ENCODE measurements around the gene MAST4. TPM values are rescaled to one million over a fixed set of nuclear protein-coding genes. Genes with fewer than 3 reads are reported as not detected.

Gene MAST4
- total RNA-seq, 1 donor, result 12.7 TPM

DNA sequence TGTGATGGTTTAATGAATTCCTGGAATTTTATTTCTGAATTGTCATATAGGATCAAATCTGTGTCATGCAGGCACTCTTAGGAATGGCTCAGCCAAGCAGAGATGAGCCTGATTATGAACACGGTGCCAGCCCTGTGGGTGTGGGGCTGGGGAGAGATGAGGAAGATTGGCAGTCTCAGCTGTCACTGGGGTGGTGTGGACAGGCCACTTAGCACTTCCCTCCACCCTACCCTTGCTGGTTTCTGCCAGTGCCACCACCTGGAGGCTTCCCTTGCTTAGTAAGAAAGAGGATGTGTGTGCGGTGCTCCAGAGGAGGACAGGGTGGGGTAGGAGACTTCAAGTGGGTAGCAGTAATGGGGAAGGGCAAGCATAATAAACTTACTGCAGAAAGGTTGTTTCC is 373.8 kb downstream of the MAST4 start:
- H3K36me3 ChIP-seq (ENCODE audit: insufficient read depth, low read length), result no peaks in the 10 kb centered on the region
- no peaks in the 10 kb centered on the region for H4K20me1 ChIP-seq (ENCODE audit: insufficient read depth, low read length)
- TF ChIP-seq, protein P1, sequence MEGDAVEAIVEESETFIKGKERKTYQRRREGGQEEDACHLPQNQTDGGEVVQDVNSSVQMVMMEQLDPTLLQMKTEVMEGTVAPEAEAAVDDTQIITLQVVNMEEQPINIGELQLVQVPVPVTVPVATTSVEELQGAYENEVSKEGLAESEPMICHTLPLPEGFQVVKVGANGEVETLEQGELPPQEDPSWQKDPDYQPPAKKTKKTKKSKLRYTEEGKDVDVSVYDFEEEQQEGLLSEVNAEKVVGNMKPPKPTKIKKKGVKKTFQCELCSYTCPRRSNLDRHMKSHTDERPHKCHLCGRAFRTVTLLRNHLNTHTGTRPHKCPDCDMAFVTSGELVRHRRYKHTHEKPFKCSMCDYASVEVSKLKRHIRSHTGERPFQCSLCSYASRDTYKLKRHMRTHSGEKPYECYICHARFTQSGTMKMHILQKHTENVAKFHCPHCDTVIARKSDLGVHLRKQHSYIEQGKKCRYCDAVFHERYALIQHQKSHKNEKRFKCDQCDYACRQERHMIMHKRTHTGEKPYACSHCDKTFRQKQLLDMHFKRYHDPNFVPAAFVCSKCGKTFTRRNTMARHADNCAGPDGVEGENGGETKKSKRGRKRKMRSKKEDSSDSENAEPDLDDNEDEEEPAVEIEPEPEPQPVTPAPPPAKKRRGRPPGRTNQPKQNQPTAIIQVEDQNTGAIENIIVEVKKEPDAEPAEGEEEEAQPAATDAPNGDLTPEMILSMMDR (IDR thresholded peaks at IDR 0.05; ENCODE audit: extremely low read depth, low read depth, low read length), result no peak
- H3K4me2 ChIP-seq (ENCODE audit: insufficient read depth, low read length), result no peak overlapping the region
- H3K27ac ChIP-seq (ENCODE audit: low read depth, low read length), result no peak overlapping the region
- H3K4me1 ChIP-seq (ENCODE audit: insufficient read depth, low read length), result no peaks in the 10 kb centered on the region
- no peaks in the 10 kb centered on the region for H3K79me2 ChIP-seq (ENCODE audit: insufficient read depth, low read length)
- DNase-seq (ENCODE audit: insufficient read length, low spot score, missing footprints), result no peak
- no peaks in the 10 kb centered on the region for H3K9me3 ChIP-seq (ENCODE audit: low read depth, low read length)
- no peak overlapping the region for H2AFZ ChIP-seq (ENCODE audit: low read length)
- no peak overlapping the region for H3K4me3 ChIP-seq (ENCODE audit: insufficient read depth, low read length)
- H3K27me3 ChIP-seq (ENCODE audit: insufficient read depth, low read length), result no peaks in the 10 kb centered on the region

DNA sequence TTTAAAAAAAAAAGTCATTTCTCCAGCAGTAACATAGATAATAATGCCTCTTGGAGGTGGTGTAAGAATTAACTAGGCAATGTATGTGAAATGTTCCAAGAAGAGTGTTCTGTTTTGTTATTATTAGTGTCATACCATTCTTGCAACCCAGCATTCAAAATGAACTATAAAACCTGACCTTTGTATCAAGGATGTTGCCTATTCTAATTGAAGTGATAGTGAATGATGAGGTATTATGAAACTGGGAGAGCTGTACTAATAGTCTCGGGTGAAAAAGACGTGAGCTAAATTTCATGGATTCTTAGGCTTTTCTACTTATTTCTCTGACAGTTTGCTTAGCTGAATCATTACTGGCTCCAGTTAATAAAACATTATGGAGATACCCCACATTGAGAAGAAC is 375.8 kb downstream of the MAST4 start:
- TF ChIP-seq, protein P1 (IDR thresholded peaks at IDR 0.05; ENCODE audit: extremely low read depth, low read depth, low read length), result no peak
- Histone ChIP-seq H3K27me3 (ENCODE audit: insufficient read depth, low read length) (no peaks in the 10 kb centered on the region), H3K4me3 (ENCODE audit: insufficient read depth, low read length) (no peak overlapping the region), H3K79me2 (ENCODE audit: insufficient read depth, low read length) (no peaks in the 10 kb centered on the region), H3K27ac (ENCODE audit: low read depth, low read length) (no peak overlapping the region), H3K4me1 (ENCODE audit: insufficient read depth, low read length) (no peaks in the 10 kb centered on the region), H3K36me3 (ENCODE audit: insufficient read depth, low read length) (no peaks in the 10 kb centered on the region), H2AFZ (ENCODE audit: low read length) (no peak overlapping the region), H4K20me1 (ENCODE audit: insufficient read depth, low read length) (no peaks in the 10 kb centered on the region), H3K9me3 (ENCODE audit: low read depth, low read length) (no peaks in the 10 kb centered on the region), H3K4me2 (ENCODE audit: insufficient read depth, low read length) (no peak overlapping the region)
- DNase-seq (ENCODE audit: insufficient read length, low spot score, missing footprints), result no peak

GRCh38 chr5:66974256-66974655 is 378.1 kb downstream of the MAST4 start:
- TF ChIP-seq, protein P1 (IDR thresholded peaks at IDR 0.05; ENCODE audit: extremely low read depth, low read depth, low read length), result no peak
- H3K27me3 ChIP-seq (ENCODE audit: insufficient read depth, low read length), result no peaks in the 10 kb centered on the region
- H4K20me1 ChIP-seq (ENCODE audit: insufficient read depth, low read length), result no peaks in the 10 kb centered on the region
- no peaks in the 10 kb centered on the region for H3K36me3 ChIP-seq (ENCODE audit: insufficient read depth, low read length)
- DNase-seq (ENCODE audit: insufficient read length, low spot score, missing footprints), result no peak
- H3K4me1 ChIP-seq (ENCODE audit: insufficient read depth, low read length), result no peaks in the 10 kb centered on the region
- H2AFZ ChIP-seq (ENCODE audit: low read length), result no peak overlapping the region
- H3K9me3 ChIP-seq (ENCODE audit: low read depth, low read length), result no peaks in the 10 kb centered on the region
- H3K4me3 ChIP-seq (ENCODE audit: insufficient read depth, low read length), result no peak overlapping the region
- H3K79me2 ChIP-seq (ENCODE audit: insufficient read depth, low read length), result no peaks in the 10 kb centered on the region
- no peak overlapping the region for H3K27ac ChIP-seq (ENCODE audit: low read depth, low read length)
- H3K4me2 ChIP-seq (ENCODE audit: insufficient read depth, low read length), result no peak overlapping the region

DNA sequence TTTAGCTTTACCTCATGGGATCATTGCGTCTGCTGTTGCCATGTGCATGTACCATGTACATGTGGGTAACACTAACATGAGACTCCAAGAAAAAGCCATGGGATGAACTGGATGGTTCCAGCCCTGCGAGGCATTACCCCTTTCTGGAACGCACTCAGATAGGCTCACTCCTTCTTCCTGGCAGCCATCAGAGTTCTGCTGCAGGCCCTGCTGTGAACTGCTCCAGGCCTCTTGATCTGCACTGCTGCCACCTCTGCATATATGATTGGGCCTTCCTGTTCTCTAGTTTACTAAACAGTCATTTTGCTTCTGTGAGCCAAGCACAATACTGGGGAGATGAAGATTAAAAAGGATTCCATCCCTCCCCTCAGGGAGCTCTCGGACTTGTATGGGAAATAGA is 379.9 kb downstream of the MAST4 start:
- Histone ChIP-seq H3K4me1 (ENCODE audit: insufficient read depth, low read length) (no peaks in the 10 kb centered on the region), H3K4me3 (ENCODE audit: insufficient read depth, low read length) (no peak overlapping the region), H2AFZ (ENCODE audit: low read length) (no peak overlapping the region), H3K27me3 (ENCODE audit: insufficient read depth, low read length) (no peaks in the 10 kb centered on the region), H3K79me2 (ENCODE audit: insufficient read depth, low read length) (no peaks in the 10 kb centered on the region), H3K4me2 (ENCODE audit: insufficient read depth, low read length) (no peak overlapping the region), H4K20me1 (ENCODE audit: insufficient read depth, low read length) (no peaks in the 10 kb centered on the region), H3K36me3 (ENCODE audit: insufficient read depth, low read length) (no peaks in the 10 kb centered on the region), H3K9me3 (ENCODE audit: low read depth, low read length) (no peaks in the 10 kb centered on the region), H3K27ac (ENCODE audit: low read depth, low read length) (no peak overlapping the region)
- TF ChIP-seq, protein P1 (IDR thresholded peaks at IDR 0.05; ENCODE audit: extremely low read depth, low read depth, low read length), result no peak
- no peak for DNase-seq (ENCODE audit: insufficient read length, low spot score, missing footprints)
